ENCODE measurements around the gene KRTAP5-6.

Gene KRTAP5-6

DNA sequence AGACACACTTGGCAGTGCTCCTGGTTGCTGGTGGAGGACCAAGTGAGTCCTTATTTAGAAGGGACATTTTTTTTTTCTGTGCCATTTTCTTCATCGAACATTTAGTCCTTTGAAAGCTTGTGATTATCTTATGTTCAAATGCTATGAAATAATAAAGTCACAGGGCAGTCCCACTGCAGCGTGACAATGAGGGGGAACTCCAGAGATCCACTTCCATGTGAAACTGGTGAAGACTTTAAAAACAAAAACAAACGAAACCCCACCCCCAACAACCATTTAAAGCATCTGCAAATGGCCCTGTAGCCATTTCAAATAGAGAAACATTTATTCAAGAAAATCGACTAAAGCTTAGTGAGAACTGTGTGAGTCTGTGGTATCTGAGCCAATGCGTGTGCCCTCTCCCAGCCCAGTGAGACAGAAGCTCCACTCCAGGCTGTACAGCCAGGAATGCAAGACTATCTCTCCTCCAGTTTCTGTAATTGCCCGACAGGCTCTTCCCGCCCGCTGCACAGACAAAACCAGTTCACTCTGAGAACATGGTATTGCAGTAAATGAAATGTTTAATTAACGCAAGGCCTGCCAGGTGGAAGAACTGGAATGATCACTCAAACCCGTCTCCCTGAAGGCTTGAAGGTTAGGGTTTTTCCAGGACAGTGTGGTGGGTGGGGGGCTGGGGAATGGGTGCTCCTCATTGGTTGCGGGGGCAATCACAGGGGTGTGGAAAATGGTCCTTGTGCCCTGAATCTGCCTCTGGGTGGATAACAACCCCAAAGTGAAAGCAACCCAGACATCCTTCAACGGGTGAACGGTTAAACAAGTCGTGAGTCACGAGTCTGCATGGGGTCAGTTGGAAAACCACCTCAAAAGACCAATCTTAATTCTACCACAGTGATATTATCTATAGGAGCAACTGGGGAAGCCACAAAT, 8.4 kb downstream of the KRTAP5-6 start:
- DNase-seq: no peak

DNA sequence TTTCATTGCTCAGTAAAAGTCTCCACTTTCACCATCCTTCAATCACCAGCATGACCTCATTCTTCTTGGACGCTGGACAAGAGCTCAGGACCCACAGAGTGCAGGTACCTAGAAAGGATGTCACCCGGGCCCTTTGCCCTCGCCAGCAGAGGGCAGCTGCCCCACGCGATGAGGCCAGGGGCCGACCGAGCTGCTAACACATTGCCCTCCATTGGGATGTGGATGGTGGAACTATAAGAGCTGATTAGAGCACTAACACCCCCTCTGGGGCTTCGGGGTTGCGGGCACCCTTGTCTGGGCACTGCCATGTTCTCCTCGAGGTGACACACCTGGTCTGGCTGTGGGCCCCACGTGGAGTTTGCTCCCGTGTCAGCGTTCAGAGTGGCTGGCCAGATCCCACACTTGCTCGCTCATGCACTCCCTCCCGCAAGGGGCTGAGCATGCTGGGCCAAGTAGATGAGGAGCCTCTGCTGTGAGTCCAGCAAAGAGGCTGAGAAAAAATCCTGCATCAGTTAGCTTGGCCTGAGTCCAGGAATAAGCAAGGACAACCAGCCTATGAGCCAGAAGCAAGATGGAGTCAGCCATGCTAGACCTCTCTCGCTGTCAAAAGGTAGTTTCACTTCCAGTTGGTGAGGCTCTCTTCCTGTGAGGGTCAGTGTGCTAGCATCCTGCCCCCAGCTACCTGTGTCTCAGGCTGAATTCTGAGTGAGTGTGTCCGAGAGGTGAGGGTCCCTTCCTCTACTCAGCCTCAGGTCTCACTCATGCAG, 9.8 kb downstream of the KRTAP5-6 start:
- no peak for DNase-seq

DNA sequence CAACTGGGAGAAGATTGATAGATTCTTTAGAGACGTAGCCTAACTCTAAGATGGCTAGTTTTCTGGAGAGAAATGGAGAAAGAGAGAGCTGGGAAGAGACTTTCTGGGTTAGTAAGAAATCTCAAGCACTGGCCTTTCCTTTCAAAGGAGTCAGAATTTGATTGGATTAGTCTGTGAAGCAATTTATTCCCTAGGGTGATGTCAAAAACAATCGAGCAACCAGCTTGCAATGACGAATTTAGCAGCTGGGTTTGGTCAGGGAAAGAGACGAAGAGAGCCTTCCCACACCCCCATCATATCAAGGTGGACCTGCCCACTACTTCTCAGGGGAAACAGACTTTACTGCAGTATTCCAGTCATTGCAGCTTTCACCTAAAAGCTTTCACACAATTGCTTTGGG, 10.8 kb downstream of the KRTAP5-6 start:
- no peak for DNase-seq

DNA sequence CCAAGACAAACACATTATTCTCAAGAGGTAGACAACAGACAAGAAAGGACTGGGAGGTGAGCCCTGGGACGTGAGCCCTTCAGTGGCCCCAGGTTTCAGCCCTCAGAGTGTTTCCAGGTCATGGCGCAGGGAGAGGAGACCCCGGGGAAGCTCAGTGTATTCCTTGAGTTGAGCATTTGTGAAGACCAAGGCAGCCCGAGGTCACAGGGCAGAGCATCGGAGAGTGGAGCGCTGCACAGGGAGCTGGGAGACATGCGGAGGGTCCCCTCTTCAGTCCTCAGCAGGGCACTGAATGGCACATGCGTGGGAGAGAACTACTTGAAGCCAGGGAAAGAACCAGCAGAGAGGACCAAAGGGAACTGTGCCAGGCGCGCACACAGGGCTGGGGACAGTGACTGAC, 11.7 kb downstream of the KRTAP5-6 start:
- DNase-seq: no peak

DNA sequence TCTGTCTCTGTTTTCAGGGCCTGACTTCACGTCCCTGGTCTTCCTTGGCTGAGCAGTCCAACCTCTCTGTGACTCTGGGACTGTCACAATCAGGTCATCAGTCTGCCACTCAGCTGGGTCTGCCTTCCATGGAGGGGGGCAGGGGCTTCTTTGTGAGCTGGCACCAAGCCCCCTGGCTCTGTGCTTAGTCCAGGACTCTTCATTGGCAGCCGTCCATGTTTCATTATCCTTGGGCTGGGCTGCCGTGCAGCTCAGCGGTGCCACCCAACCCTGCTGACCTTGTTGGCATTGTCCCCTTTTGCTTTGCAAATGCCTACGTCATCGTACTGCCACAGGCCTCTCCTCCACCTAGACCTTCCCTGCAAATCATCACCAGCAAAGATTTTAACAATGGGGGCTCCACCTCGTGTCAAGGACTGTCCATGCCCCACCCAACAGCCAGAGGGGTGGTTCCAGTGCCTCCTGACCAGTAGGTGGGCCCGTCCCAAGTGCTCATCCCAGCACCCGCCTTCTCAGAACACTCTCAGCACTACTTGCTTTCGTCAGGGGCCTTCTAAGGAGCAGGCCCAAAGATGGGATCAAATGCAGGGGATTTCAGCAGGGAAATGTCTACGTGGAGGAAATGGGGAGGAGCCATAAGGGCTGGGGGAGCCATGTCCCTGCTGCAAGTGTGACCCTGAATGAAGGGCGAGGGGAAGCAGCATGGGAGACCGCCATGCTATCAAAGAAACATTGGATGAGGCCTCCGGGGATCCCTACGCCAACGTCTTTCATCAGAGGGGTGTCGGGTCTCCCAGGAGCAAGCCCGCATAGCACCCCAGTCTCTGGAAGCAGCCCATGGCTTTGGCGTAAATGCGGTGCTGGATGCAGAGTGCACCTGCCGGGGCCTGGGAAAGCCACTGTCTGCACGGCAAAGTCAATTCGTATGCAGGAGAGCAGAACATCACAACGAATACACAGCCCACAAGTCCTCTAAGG, 18.2 kb downstream of the KRTAP5-6 start:
- DNase-seq: no peak

DNA sequence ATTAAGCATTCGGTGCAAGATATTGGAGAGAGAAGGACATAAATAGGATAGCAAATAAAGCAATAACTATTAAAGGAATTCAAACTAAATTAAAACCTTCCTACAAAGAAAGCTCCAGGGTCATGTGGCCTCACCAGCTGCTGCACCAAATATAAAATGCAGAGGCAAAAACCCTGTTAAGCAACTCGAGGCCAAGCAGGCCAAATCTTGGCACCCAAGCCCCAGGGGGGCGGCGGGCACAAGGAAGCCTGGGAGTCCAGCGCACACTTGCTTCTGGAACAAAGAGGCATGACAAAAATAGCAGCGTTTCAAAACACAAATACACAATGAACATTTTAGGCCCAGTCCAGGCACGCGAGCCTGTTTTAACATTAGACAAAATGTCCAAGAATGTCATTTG, 20.8 kb downstream of the KRTAP5-6 start:
- DNase-seq: no peak

DNA sequence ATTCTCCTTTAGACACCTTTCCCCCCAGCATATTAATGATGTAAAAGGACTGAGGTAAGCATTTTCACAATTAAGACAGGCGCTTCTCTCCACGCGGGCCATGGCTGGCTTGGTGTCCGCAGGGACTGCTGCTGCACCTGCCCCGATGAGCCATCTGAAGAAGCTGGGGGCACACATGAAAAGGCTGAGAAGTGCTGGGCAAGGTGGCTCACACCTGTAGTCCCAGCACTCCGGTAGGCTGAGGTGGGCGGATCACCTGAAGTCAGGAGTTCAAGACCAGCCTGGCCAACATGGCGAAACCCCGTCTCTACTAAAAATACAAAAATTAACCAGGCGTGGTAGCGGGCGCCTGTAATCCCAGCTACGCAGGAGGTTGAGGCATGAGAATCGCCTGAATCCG, 21.3 kb downstream of the KRTAP5-6 start:
- DNase-seq: no peak

DNA sequence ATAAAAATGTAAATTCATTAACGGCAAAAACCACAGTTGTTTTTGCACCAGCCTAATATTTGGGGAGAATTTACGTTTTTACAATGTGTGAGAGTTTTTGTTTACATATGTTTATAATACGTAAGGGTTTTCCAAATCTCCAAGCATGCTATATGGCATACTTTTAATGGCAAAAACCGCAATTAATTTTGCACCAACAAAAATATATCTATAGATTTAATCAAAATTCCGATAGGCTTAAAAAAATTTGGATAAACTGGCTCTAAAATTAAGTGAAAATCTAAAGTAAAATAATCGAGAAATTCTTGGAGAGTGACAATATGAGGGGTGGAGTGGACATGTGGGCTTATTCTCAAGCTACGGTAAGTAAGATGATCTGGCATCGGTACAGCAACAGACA, 22.8 kb downstream of the KRTAP5-6 start:
- DNase-seq: no peak

DNA sequence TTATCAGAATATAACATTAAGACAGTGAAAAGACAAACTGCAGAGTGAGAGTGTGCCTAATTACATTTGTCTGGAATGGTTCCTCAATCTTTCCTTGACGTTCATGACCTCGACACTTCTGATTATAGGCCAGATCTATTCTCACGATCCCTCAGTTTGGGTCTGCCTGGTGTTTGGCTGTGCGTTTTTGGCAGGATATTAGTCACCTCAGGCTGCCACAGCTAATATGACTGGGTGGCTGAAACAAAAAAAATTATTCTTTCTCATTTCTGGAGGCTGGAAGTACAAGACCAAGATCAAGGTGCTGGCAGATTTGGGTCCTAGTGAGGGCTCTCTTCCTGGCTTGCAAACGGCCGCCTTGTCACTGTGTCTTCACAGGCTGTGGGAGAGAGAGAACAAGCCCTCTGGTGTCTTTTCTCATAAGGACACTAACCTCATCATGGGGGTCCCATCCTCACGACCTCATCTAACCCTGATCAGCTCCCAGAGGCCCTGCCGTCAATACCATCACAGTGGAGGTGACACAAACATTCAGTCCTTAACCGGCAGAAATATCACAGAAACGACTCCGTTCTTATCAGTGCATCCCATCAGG, 30.2 kb downstream of the KRTAP5-6 start:
- DNase-seq: no peak

DNA sequence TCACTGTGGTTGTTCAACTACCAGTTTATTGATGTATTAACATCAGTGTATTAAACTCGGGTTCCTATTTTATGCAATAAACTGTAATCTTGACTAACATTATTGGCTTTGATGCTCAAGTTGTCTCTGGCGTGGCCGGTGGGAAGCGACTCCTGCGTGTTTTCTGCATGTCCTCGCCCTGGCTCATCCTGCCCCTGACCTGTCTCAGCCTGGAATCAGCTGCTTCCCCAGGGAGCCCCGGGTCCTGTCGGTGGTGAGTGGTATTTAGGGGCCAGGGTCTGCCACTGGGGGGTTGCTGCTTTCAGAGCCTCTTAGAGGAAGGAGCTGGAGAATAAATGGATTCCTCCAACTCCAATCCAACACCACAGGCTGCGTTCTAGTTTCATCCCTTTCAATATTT, 30.9 kb downstream of the KRTAP5-6 start:
- no peak for DNase-seq

DNA sequence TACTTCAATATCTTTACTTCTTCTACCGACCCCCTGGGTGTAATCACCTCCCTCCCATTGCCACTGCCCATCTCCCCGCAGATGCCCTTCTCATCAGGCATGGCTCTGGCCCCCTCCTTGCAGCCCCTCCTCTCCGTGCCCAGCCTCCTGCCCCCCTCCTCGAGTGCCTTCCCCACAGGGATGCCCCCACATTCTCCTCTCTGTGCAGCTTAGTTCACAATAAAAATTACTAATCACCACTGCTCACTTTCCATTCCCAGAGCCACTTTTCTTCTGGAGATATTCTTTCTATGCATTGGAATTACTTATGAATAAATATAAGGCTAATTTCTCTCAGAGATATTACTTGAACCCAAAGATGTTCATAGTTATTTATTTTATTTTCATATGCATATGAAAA, 31.3 kb downstream of the KRTAP5-6 start:
- no peak for DNase-seq

DNA sequence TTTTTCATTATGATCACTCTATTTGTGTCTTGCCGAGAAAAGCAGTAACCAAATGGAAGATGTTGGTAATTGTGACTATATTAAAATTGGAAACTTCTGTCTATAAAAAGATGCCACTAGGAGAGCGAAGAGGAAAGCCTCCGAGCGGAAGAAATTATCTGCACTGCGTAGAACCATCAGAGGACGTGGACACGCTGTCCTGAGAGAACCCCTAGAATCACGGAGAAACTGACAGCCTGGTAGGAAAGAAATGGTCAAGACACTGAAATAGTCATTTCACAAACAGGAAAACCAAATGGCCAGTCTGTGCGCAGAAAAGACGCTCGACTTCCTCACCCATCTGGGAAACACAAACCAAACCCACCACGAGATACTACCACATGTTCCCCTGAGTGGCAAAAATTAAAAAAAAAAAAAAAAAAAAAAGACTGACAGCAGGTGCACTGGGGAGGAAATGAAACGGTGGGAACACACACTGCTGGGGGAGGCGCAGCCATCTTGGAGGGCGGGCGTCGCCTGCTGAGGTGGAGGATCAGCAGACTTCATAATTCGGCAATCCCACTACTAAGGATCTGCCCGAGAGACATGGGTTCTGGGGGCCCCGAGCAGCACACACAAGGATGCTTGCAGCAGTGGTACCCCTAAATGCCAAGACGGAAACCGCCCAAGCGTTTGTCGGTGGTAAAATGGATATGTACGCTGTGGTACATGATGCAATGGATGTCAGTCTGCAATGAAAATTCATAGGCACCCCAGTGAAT, 32.1 kb downstream of the KRTAP5-6 start:
- no peak for DNase-seq

DNA sequence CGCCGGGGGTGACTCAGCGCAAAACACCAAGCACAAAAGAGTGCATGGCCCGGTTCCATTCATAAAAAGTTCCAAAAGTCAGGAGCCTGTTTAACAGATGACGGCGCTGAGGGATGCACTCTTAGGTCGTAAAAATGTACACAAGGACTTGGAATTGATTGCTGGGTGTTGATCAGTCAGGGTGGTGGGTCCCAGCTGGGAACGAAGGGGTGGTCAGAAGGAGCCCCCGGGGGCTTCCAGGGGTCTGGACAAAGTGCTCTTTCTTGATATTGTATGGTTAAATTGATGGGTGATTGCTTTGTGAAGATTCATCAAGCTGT, 32.7 kb downstream of the KRTAP5-6 start:
- no peak for DNase-seq

DNA sequence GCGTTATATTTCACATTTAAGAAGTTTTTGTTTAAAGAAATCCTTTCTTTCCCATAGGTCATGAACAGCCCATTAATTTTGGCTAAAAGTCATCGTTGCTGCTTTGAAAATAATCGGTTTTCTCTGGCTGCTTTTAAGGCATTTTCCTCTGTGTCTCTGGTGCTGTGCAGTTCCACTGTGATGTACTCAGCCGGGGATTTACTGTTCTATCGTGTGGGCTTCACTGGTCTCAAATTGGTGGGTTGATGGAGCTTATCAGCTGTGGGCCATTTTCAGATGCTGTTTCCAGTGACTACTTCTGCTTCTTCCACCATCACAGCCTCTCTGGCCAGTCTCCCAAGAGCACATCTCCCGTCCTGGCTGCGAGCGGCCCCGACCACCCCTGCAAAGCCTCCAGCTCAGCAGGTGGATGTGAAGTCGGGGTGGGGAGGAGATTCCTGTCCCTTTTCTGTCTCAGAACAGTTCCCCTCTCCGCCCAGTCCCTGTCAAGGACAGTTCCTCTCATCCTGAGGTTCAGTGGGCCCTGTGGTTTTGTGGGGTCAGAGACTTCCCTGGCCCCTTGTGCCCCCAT, 33.1 kb downstream of the KRTAP5-6 start:
- DNase-seq: no peak

DNA sequence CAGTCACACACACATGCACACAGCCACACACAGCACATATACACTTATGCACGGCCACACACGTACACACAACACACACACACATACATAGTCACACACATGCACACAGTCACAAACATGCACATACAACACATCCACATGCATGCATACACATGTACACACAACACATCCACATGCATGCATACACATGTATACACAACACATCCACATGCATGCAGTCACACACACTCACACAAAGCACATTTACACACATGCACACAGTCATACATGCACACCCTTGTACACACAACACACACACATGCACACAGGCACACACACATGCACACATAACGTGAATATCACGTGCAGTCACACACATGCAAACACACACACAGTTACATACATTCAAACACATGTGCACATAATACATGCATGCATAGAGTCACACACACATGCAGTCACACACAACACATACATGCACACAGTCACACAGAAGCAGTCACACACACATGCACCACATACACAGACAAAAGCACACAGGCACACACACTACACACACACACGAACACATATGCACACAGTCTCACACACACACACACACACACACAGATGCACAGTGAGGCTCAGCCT, 34.6 kb downstream of the KRTAP5-6 start:
- no peak for DNase-seq

DNA sequence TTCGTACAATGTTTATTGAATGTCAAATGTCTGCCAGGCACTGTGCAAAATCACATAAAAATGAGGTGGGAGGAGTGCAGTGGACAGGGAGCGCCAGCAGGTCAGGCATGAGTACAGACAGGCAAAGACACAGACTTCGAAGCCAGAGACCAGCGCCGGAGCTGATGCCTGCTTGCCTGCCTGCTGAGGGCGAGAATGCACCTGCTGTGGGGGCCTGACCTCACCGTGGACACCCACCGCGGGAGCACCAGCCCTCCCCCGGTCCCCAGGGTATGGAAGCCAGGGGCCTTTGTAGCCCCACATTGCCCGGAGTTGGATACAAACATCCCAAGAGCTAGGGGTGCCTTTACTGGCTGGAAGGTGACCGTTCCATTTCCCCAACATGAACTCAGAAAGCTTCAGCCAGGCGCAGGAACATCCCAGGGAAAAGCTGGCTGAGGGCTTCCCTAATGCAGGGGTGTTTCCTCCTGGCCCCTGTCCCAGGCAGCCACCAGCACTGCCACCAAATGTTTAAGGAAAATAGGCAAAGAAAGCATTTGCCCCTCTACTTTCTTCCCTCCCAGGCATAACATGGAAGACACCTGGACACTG, 35.5 kb downstream of the KRTAP5-6 start:
- no peak for DNase-seq

DNA sequence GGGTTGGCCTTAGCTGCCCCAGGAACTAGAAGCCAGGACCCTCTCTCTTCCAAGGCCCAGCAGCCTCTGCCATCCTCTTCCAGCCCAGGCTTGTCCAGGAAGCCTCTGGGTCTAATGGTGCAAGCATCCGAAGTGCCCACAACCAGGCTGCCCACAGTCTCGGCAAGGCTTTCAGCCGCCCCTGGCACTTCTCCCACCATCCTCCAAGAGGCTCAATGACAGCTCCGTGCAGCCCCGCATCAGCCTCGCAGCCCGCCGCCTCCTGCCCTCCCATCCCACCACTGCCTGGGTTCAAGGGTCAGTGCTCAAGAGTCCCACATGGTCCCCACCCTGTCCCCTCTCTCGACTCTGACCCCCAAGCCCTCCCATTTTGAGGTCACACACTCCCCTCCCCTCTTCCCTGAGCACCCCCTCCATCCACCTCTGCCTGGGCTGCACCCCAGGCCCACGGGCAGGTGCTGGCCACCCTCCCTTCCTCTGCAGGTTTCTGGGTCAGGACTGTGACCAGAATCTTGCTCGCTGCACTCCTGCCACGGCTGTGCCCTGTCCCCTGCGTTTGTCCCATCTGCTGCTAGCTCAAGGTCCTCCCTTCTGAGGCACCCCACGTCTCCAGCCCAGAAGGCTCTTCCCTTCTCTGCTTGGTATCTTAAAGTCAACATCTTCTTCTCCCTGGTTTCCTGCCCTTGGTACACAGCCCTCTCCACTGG, 36.2 kb downstream of the KRTAP5-6 start:
- no peak for DNase-seq

DNA sequence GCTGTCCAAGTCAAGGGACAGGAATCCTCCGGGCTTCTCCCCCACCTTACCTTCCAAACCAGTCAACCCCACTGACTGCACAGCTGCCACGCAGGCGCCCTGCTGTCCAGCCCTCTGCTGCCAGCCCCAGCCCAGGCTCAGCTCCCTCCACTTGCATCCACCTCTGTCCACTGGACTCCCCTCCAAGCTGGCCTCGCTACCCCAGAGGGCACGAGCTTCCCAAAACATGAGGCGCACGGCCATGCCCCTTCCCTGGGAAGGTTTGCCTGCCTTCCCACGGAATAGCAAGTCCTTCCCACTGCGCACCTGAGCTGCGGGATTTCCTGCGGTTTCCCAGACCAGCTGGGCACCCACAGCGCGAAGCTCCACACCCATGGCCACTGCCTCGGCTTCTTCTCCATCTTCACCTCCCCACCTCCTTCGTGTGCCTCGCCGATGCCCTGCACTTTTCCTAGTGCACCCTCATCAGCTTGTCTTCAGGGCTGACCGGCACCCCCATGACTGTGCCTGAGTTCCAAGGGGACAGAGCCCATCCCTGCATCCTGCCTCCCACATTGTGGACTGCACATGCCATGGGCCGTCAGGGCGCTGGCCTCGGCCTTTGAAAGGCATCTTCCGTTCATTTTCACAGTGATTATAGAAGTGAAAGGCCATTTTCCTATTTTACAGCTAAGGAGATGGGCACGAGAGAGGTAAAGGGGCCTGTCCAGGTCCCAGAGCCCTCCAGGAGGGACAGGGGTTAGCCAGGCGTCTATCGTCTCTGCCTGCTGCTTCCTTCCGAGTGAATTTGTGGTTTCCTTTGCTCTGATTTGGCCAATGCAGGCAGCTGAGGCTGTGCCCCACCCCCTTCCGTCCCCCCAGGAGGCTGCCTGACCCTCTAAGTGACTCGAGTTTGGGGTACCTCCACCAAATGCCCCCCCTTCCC, 37.0 kb downstream of the KRTAP5-6 start:
- no peak for DNase-seq

DNA sequence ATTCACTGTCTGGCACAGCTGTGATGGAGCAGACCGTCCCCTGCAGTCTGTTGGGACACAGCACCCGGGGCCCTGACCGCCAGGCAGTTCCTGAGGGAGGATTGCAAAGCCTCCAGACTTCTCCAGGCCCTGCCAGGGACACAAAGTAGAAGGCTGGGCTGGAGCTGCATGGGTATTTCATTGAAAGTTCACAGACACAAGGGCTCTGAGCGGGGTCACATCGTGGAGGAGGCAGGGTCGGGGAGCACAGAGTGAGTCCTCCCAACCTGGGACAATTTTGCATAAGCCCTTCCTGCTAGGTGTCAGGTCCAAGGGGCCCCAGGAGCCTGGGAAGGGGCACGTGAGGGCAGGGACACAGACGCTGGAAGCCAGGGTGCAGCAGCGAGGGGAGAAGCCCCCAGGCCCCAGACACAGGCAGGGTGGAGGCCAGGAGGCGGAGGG, 37.7 kb downstream of the KRTAP5-6 start:
- no peak for DNase-seq
